ENCODE data around the gene COPG1. TPM values are rescaled to one million over a fixed set of nuclear protein-coding genes. Genes with fewer than 3 reads are reported as not detected.

The COPG1 gene
- total RNA-seq, 2 experiments from 2014 or later = 114 to 118 TPM

DNA sequence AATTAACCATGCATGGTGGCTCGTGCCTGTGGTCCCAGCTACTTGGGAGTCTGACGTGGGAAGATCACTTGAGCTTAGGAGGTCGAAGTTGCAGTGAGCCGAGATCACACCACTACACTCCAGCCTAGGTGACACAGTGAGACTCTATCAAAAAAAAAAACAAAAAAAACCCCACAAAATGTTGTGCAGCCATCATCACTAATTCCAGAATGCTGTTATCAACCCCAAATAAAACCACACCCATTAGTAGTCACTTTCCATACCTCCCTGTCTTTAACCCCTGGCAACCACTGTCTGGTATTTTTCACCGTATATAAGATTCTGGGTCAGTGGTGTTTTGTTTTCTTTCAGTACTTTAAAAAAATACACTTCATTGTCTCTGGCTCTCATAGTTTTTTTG is 45.9 kb downstream of the COPG1 start:
- H3K27me3 Mint-ChIP-seq = no peaks in the 10 kb centered on the region
- POLR2A ChIA-PET = interaction anchor here (0.6 to 4.1 kb wide), 2 partner anchors 21 to 120 kb away, joined by 3 to 16 read pairs; a partner anchor contains a TSS
- DNase-seq (no peak), ATAC-seq (no peak)
- H3K4me1 Mint-ChIP-seq (ENCODE audit: low read depth) = peaks cover 7% of the 10 kb centered on the region
- intact Hi-C loops (cut with micrococcal nuclease) = no loop called here
- H3K36me3 Mint-ChIP-seq (ENCODE audit: low read depth) = peaks cover 38% of the 10 kb centered on the region
- H3K4me3 Mint-ChIP-seq = no peak overlapping the region
- CTCF ChIA-PET = no interaction called here
- TF ChIP-seq, protein P1, sequence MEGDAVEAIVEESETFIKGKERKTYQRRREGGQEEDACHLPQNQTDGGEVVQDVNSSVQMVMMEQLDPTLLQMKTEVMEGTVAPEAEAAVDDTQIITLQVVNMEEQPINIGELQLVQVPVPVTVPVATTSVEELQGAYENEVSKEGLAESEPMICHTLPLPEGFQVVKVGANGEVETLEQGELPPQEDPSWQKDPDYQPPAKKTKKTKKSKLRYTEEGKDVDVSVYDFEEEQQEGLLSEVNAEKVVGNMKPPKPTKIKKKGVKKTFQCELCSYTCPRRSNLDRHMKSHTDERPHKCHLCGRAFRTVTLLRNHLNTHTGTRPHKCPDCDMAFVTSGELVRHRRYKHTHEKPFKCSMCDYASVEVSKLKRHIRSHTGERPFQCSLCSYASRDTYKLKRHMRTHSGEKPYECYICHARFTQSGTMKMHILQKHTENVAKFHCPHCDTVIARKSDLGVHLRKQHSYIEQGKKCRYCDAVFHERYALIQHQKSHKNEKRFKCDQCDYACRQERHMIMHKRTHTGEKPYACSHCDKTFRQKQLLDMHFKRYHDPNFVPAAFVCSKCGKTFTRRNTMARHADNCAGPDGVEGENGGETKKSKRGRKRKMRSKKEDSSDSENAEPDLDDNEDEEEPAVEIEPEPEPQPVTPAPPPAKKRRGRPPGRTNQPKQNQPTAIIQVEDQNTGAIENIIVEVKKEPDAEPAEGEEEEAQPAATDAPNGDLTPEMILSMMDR (IDR thresholded peaks at IDR 0.05) = no peak
- no peak overlapping the region for H3K27ac Mint-ChIP-seq
- no peaks in the 10 kb centered on the region for H3K9me3 Mint-ChIP-seq

DNA sequence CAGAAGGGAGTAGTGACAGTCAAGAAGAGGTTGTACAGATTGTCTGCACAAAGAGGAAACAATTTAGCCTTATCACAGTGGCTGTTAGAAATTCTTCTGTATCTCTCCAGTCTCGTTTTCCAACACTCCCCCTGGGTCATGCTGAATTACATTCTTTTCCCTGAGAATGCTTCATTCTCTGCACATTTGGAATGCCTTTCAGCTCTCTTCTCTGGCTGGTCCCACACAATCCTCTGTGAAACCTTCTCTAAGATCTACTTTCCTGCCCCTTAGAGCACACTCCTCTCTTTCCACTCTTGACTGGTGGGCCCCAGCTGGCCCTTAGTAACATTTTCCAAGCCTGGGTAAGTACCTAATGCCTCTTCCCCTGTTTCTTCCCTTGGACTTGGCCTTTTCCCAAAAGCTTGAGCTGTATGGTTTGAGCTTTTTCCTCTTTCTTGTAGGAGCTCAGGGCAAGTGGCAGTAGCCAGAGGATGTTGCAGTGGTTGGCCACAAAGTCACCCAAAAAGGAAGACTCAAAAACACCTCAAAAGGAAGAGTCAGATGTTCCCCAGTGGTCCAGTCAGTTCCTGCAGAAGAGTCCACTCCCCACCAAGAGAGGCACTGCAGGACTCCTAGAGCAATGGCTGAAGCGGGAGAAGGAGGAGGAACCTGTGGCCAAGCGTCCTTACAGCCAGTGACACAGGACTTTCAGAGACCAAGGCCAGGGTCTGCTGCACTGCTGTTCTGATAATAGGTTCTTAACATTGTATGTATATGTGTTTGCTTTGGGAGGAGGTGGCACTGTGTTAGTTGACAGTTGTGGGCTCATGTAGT is 54.9 kb downstream of the COPG1 start:
- intact Hi-C loops (cut with micrococcal nuclease) = no loop called here
- Mint-ChIP-seq H3K27ac (peak overlapping the region; percentile 64), H3K27me3 (no peaks in the 10 kb centered on the region), H3K4me3 (no peak overlapping the region), H3K36me3 (ENCODE audit: low read depth) (peaks cover 31% of the 10 kb centered on the region), H3K4me1 (ENCODE audit: low read depth) (peaks cover 33% of the 10 kb centered on the region), H3K9me3 (no peaks in the 10 kb centered on the region)
- peak; percentile 17 for ATAC-seq
- no peak for DNase-seq
- ChIA-PET POLR2A (interaction anchor here (2.3 to 4.8 kb wide), 2 partner anchors 9 to 12 kb away, joined by 7 to 34 read pairs; a partner anchor contains a TSS), CTCF (interaction anchor here (1.0 to 1.1 kb wide), 2 partner anchors 12 to 25 kb away, joined by 3 read pairs; a partner anchor contains a TSS)
- TF ChIP-seq, protein P1 (IDR thresholded peaks at IDR 0.05) = no peak

DNA sequence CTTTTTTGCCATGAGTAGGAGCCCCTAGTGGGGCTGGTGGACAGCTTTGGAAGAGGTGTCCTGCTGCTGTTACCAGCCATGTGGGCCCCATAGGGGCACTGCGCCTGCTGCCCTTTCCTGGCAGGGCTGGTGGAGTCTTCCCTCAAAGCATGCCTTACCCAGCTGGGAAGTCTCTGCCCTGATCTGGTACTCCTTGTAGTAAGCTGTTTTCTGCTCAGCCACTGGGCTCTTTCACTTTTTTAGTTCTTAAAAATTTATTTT is 55.5 kb downstream of the COPG1 start:
- H3K27ac Mint-ChIP-seq = no peak overlapping the region

DNA sequence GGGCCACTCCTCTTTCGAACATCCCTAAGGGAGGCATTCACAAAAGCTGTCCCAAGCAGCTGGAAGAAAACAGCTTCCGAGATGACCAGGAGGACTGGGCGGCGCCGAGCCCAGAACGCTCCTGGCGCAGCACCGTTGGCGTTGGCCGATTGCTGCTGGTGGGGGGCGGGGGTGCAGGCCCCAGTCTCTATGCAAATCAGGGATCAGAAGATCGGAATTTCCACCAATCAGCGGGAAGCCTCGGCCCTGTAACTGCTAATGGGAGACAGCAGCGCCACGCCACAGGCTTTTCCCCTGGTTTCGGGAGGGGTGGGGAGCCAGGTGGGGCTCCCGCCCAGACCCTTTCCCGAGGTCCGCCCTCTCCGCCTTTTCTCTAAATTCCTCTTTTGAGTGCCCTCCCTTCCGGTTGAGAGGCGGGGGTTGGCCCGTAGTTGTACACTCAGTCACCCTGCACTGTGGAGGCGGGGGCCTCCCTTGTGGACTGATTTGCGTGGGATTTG is 56.2 kb downstream of the COPG1 start:
- H3K27ac Mint-ChIP-seq = no peak overlapping the region
- POLR2A ChIA-PET = interaction anchor here (2.3 to 4.8 kb wide), 2 partner anchors 8 to 11 kb away, joined by 7 to 34 read pairs; a partner anchor contains a TSS

More for the DNA sequence above, 55.5 kb downstream of the COPG1 start:
- ChIA-PET CTCF (interaction anchor here (1.0 to 1.1 kb wide), 2 partner anchors 11 to 26 kb away, joined by 3 read pairs; a partner anchor contains a TSS), POLR2A (interaction anchor here (2.3 to 4.8 kb wide), 2 partner anchors 9 to 11 kb away, joined by 7 to 34 read pairs; a partner anchor contains a TSS)
- H3K27me3 Mint-ChIP-seq = no peaks in the 10 kb centered on the region
- H3K4me3 Mint-ChIP-seq = no peak overlapping the region
- ATAC-seq = no peak
- TF ChIP-seq, protein P1 (IDR thresholded peaks at IDR 0.05) = no peak
- no peaks in the 10 kb centered on the region for H3K9me3 Mint-ChIP-seq
- H3K36me3 Mint-ChIP-seq (ENCODE audit: low read depth) = peaks cover 28% of the 10 kb centered on the region
- peaks cover 33% of the 10 kb centered on the region for H3K4me1 Mint-ChIP-seq (ENCODE audit: low read depth)
- DNase-seq = no peak
- intact Hi-C loops (cut with micrococcal nuclease) = no loop called here

More for the DNA sequence above, 56.2 kb downstream of the COPG1 start:
- H3K36me3 Mint-ChIP-seq (ENCODE audit: low read depth) = peaks cover 28% of the 10 kb centered on the region
- DNase-seq (peak; percentile 37), ATAC-seq (no peak)
- H3K9me3 Mint-ChIP-seq = no peaks in the 10 kb centered on the region
- no peak overlapping the region for H3K4me3 Mint-ChIP-seq
- H3K27me3 Mint-ChIP-seq = no peaks in the 10 kb centered on the region
- CTCF ChIA-PET = interaction anchor here (1.1 kb wide), 1 partner anchor 11 kb away, joined by 3 read pairs; a partner anchor contains a TSS
- intact Hi-C loops (cut with micrococcal nuclease) = no loop called here
- peaks cover 37% of the 10 kb centered on the region for H3K4me1 Mint-ChIP-seq (ENCODE audit: low read depth)
- TF ChIP-seq, protein P1 (IDR thresholded peaks at IDR 0.05) = no peak

Data from activated CD8-positive, alpha-beta T cell treated with anti-CD3 and anti-CD28 coated beads for 36 hours (primary cell).